ENCODE data around the gene DRC7. TPM values are rescaled to one million over a fixed set of nuclear protein-coding genes. Genes with fewer than 3 reads are reported as not detected.

Gene DRC7
- total and polyA plus RNA-seq, 9 of the 15 experiments (the other 6 are each of a cell fraction or from before 2014, with no cell fraction given) = 0.04 to 0.33 (median 0.12) TPM; not detected in 3

- H4K20me1 ChIP-seq (replicated peaks; ENCODE audit: control insufficient read depth, insufficient read depth, low read length) = no peaks in the 10 kb centered on the region
- peaks cover 12 to 16% of the 10 kb centered on the region in 2 experiments for H3K4me1 ChIP-seq (replicated peaks in 1 of 2; ENCODE audit: control insufficient read depth in 2 of 2, insufficient read depth in 2 of 2, low read length in 2 of 2)
- intact Hi-C loops (cut with micrococcal nuclease) = loop anchor here (5.0 kb wide), 1 partner anchor 132 kb away; no protein-coding TSS in a partner anchor
- H3K9ac ChIP-seq (ENCODE audit: insufficient read depth in 1 of 2, low read depth in 2 of 2, low read length in 2 of 2) = no peak overlapping the region
- ChIA-PET POLR2A (interaction anchor here (0.5 to 1.2 kb wide), 5 partner anchors 9 to 32 kb away, joined by 3 to 5 read pairs (median 3); partner anchors contain the start of gene KATNB1), CTCF (ENCODE audit: low intra/inter-chr PET ratio) (interaction anchor here (0.6 kb wide), 1 partner anchor 115 kb away, joined by 3 read pairs; no protein-coding TSS in a partner anchor)
- no peaks in the 10 kb centered on the region for H3K36me3 ChIP-seq (ENCODE audit: control insufficient read depth, insufficient read depth, low read length)
- ATAC-seq (no peak; the same call in 2 of the 3 replicates), DNase-seq (ENCODE audit: extremely low read depth in 1 of 4, low spot score in 3 of 4) (no peak), FAIRE-seq (no peak)
- no peaks in the 10 kb centered on the region for H3K79me2 ChIP-seq (ENCODE audit: control insufficient read depth, insufficient read depth, low read length)
- no peaks in the 10 kb centered on the region for H3K9me1 ChIP-seq (ENCODE audit: control insufficient read depth, insufficient read depth, low read length)
- BruUV-seq (replicated peaks) = no TSS peak
- no peak for TF ChIP-seq EWSR1 (IDR thresholded peaks at IDR 0.05; ENCODE audit: borderline replicate concordance, low read depth, partially characterized antibody)
- TF ChIP-seq ZNF445 (CRISPR knock-in tag; IDR thresholded peaks at IDR 0.05; ENCODE audit: low read depth) = no peak
- TF ChIP-seq PTTG1 (tag; IDR thresholded peaks at IDR 0.05; ENCODE audit: low read depth) = no peak
- TF ChIP-seq THRB (CRISPR knock-in tag; conservative IDR thresholded peaks at IDR 0.05) = no peak
- TF ChIP-seq ZNF263 (CRISPR knock-in tag; IDR thresholded peaks at IDR 0.05; ENCODE audit: borderline replicate concordance) = no peak
- no peak for TF ChIP-seq PHTF2 (CRISPR knock-in tag; IDR thresholded peaks at IDR 0.05)
- TF ChIP-seq ZFX (CRISPR knock-in tag; IDR thresholded peaks at IDR 0.05) = no peak
- TF ChIP-seq GABPB2 (CRISPR knock-in tag; conservative IDR thresholded peaks at IDR 0.05) = no peak
- no peak for TF ChIP-seq TGIF2 (CRISPR knock-in tag; IDR thresholded peaks at IDR 0.05)
- no peak for TF ChIP-seq SMARCC2 (IDR thresholded peaks at IDR 0.05; ENCODE audit: low read depth)
- WGBS (ENCODE audit: insufficient coverage, low coverage, missing lambda C conversion rate) = 35% methylated on average over 15 of the region's 15 CpGs
- no peak overlapping the region for H2AFZ ChIP-seq (ENCODE audit: low read depth, low read length)
- H3K4me3 ChIP-seq = no peak overlapping the region
- no peak overlapping the region for H3K4me2 ChIP-seq (ENCODE audit: insufficient read depth, low read length)
- no peak overlapping the region for H3K27ac ChIP-seq (ENCODE audit: extremely low read depth, low read depth, low read length)
- no peaks in the 10 kb centered on the region for H3K9me3 ChIP-seq (replicated peaks; ENCODE audit: control insufficient read depth, insufficient read depth, low read depth, low read length)
- H3K27me3 ChIP-seq (ENCODE audit: control insufficient read depth in 2 of 2, insufficient read depth in 2 of 2, low read length in 2 of 2) = 0 out of 5 replicates have a peak, but pooled peaks cover 0 to 5% of the 10 kb centered on the region in 2 experiments
- in situ Hi-C loops (cut with MboI) = no loop called here
These were observed 29.9 kb downstream of the DRC7 start for GRCh38 chr16:57724531-57724930.
